H9 (cell line): ENCODE measurements around the gene ERC1. TPM values are rescaled to one million over a fixed set of nuclear protein-coding genes. Genes with fewer than 3 reads are reported as not detected.

Experiments
- DNase-seq: peaks from one replicate; pipeline ENCODE4 v3.0.0-alpha.2; 2017
- H2AFZ ChIP-seq: one replicate; pipeline ENCODE4 v1.6.1; 2013; ENCODE audit warnings: mild to moderate bottlenecking, low read length, control low read depth, moderate library complexity
- H2AK5ac ChIP-seq: 2 replicates; pipeline ENCODE4 v1.6.1; 2013; ENCODE audit warnings: low read length, control low read depth, mixed read lengths; ENCODE audit not compliant: insufficient read length
- H2BK120ac ChIP-seq: one replicate; pipeline ENCODE4 v1.6.1; 2013; ENCODE audit warnings: low read depth, mild to moderate bottlenecking, low read length, control low read depth, inconsistent platforms; ENCODE audit not compliant: poor library complexity, severe bottlenecking
- H2BK12ac ChIP-seq: 2 replicates; pipeline ENCODE4 v1.6.1; 2013; ENCODE audit warnings: low read length, control low read depth, mixed read lengths, low read depth; ENCODE audit not compliant: insufficient read length
- H2BK15ac ChIP-seq: 2 replicates; pipeline ENCODE4 v1.6.1; 2013; ENCODE audit warnings: low read depth, low read length, control low read depth
- H2BK20ac ChIP-seq: one replicate; pipeline ENCODE4 v1.6.1; 2013; ENCODE audit warnings: low read depth, mild to moderate bottlenecking, low read length, control low read depth, inconsistent platforms; ENCODE audit not compliant: poor library complexity, severe bottlenecking
- H2BK5ac ChIP-seq: 2 replicates; pipeline ENCODE4 v1.6.1; 2013; ENCODE audit warnings: low read length, control low read depth, mixed read lengths; ENCODE audit not compliant: insufficient read length
- H3K14ac ChIP-seq: 2 replicates; pipeline ENCODE4 v1.6.1; 2013; ENCODE audit warnings: low read length, control low read depth; ENCODE audit not compliant: insufficient read depth
- H3K18ac ChIP-seq: 2 replicates; pipeline ENCODE4 v1.6.1; 2013; ENCODE audit warnings: low read depth, mild to moderate bottlenecking, mixed read lengths, low read length, control low read depth; ENCODE audit not compliant: insufficient read length
- H3K23ac ChIP-seq: 2 replicates; pipeline ENCODE4 v1.6.1; 2013; ENCODE audit warnings: low read length, control low read depth, mixed read lengths, low read depth; ENCODE audit not compliant: insufficient read length
- H3K23me2 ChIP-seq: 2 replicates; pipeline ENCODE4 v1.6.1; 2013; ENCODE audit warnings: low read depth, mild to moderate bottlenecking, mixed read lengths, low read length, control low read depth; ENCODE audit not compliant: insufficient read length, poor library complexity, severe bottlenecking
- H3K27ac ChIP-seq: 2 replicates; pipeline ENCODE4 v1.5.1; 2013; ENCODE audit warnings: low read length, control low read depth, mixed read lengths, low read depth; ENCODE audit not compliant: insufficient read length
- H3K27me3 ChIP-seq: 2 replicates; pipeline ENCODE4 v1.6.1; 2013; ENCODE audit warnings: low read length, control low read depth, inconsistent platforms; ENCODE audit not compliant: insufficient read depth
- H3K4ac ChIP-seq: 2 replicates; pipeline ENCODE4 v1.6.1; 2013; ENCODE audit warnings: low read depth, mild to moderate bottlenecking, control low read depth, inconsistent platforms, low read length, moderate library complexity
- H3K4me1 ChIP-seq: 2 replicates; pipeline ENCODE4 v1.6.1; 2013; ENCODE audit warnings: low read length, control low read depth, inconsistent platforms; ENCODE audit not compliant: insufficient read depth
- H3K4me2 ChIP-seq: 2 replicates; pipeline ENCODE4 v1.6.1; 2013; ENCODE audit warnings: low read length, control low read depth, mixed read lengths; ENCODE audit not compliant: insufficient read length, insufficient read depth
- H3K56ac ChIP-seq: 2 replicates; pipeline ENCODE4 v1.6.1; 2013; ENCODE audit warnings: low read depth, mild to moderate bottlenecking, mixed read lengths, low read length, control low read depth; ENCODE audit not compliant: insufficient read length
- H3K79me1 ChIP-seq: 2 replicates; pipeline ENCODE4 v1.6.1; 2013; ENCODE audit warnings: low read depth, mild to moderate bottlenecking, moderate library complexity, low read length, control low read depth, inconsistent platforms; ENCODE audit not compliant: insufficient read depth, poor library complexity, severe bottlenecking
- H3K79me2 ChIP-seq: 2 replicates; pipeline ENCODE4 v1.6.1; 2013; ENCODE audit warnings: low read length, control low read depth, inconsistent platforms; ENCODE audit not compliant: insufficient read depth
- H3K9ac ChIP-seq: 2 replicates; pipeline ENCODE4 v1.6.1; 2013; ENCODE audit warnings: low read length, control low read depth, mixed read lengths; ENCODE audit not compliant: insufficient read length; ENCODE audit errors: extremely low read depth
- H3K9me3 ChIP-seq: one replicate; pipeline ENCODE4 v1.6.1; 2013; ENCODE audit warnings: low read depth, low read length, inconsistent platforms; ENCODE audit not compliant: control insufficient read depth
- H3T11ph ChIP-seq: one replicate; pipeline ENCODE4 v1.6.1; 2013; ENCODE audit warnings: mild to moderate bottlenecking, low read length, control low read depth, inconsistent platforms
- H4K20me1 ChIP-seq: one replicate; pipeline ENCODE4 v1.6.1; 2013; ENCODE audit not compliant: control insufficient read depth, insufficient read length, insufficient read depth
- H4K5ac ChIP-seq: 2 replicates; pipeline ENCODE4 v1.6.1; 2013; ENCODE audit warnings: low read depth, mild to moderate bottlenecking, mixed read lengths, low read length, control low read depth; ENCODE audit not compliant: insufficient read length
- H4K8ac ChIP-seq: replicated peaks from 2 replicates; pipeline ENCODE4 v1.6.1; 2013; ENCODE audit warnings: low read length, control low read depth, mixed read lengths, low read depth; ENCODE audit not compliant: insufficient read length
- H4K91ac ChIP-seq: 2 replicates; pipeline ENCODE4 v1.6.1; 2013; ENCODE audit warnings: low read depth, mild to moderate bottlenecking, moderate library complexity, mixed read lengths, low read length, control low read depth; ENCODE audit not compliant: insufficient read length
- H3K27ac Mint-ChIP-seq, 3 experiments: 2 replicates in 2 of 3; 3 replicates in 1 of 3; pipeline ENCODE4 v1.8.0; 2020 to 2021; ENCODE audit warnings: mixed read lengths in 3 of 3, mild to moderate bottlenecking in 1 of 3, moderate library complexity in 1 of 3
- H3K27me3 Mint-ChIP-seq: 2 replicates; pipeline ENCODE4 v1.8.0; 2021; ENCODE audit warnings: low read depth, mild to moderate bottlenecking, moderate library complexity, mixed read lengths
- H3K36me3 Mint-ChIP-seq, 3 experiments: 2 replicates in 2 of 3; 3 replicates in 1 of 3; pipeline ENCODE4 v1.8.0; 2020 to 2021; ENCODE audit warnings: low read depth in 3 of 3, mixed read lengths in 3 of 3; ENCODE audit not compliant: insufficient read depth in 1 of 3
- H3K4me1 Mint-ChIP-seq, 2 experiments: 2 replicates each; pipeline ENCODE4 v1.8.0; 2020; ENCODE audit warnings: mixed read lengths in 2 of 2
- H3K4me3 Mint-ChIP-seq, 2 experiments: 2 replicates in 1 of 2; 3 replicates in 1 of 2; pipeline ENCODE4 v1.8.0; 2020 to 2021; ENCODE audit warnings: mild to moderate bottlenecking in 2 of 2, mixed read lengths in 2 of 2, moderate library complexity in 1 of 2
- H3K9me3 Mint-ChIP-seq, 2 experiments: 2 replicates in 1 of 2; 3 replicates in 1 of 2; pipeline ENCODE4 v1.8.0; 2020; ENCODE audit warnings: mild to moderate bottlenecking in 2 of 2, mixed read lengths in 2 of 2, moderate library complexity in 1 of 2
- WGBS: extraction: QIAGEN DNeasy Blood & Tissue Kit; methylation state at CpG from one replicate; pipeline ENCODE4 v1.1.7; 2013; ENCODE audit warnings: missing lambda C conversion rate, low lambda C conversion rate, mixed read lengths; ENCODE audit not compliant: insufficient read length; ENCODE audit errors: extremely low coverage; 5-methylcytosine and 5-hydroxymethylcytosine counted together
- total RNA-seq: library from RNA; stranded (reverse); gene quantifications from 2 replicates; pipeline ENCODE4 v1.2.1, GENCODE V29; 2021
- TF ChIP-seq, protein P1 (sequence below): fragments of 200-600 bp; sonication (generic); conservative IDR thresholded peaks from 3 replicates; pipeline ENCODE4 v1.8.0; 2021; ENCODE audit warnings: antibody characterized with exemption, mild to moderate bottlenecking

The ERC1 gene
- total RNA-seq, 1 experiment from 2014 or later, result 51.2 TPM

- TF ChIP-seq, protein P1, sequence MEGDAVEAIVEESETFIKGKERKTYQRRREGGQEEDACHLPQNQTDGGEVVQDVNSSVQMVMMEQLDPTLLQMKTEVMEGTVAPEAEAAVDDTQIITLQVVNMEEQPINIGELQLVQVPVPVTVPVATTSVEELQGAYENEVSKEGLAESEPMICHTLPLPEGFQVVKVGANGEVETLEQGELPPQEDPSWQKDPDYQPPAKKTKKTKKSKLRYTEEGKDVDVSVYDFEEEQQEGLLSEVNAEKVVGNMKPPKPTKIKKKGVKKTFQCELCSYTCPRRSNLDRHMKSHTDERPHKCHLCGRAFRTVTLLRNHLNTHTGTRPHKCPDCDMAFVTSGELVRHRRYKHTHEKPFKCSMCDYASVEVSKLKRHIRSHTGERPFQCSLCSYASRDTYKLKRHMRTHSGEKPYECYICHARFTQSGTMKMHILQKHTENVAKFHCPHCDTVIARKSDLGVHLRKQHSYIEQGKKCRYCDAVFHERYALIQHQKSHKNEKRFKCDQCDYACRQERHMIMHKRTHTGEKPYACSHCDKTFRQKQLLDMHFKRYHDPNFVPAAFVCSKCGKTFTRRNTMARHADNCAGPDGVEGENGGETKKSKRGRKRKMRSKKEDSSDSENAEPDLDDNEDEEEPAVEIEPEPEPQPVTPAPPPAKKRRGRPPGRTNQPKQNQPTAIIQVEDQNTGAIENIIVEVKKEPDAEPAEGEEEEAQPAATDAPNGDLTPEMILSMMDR, result no peak
- Mint-ChIP-seq H3K4me3 (no peak overlapping the region), H3K36me3 (no peaks in the 10 kb centered on the region), H3K27me3 (no peaks in the 10 kb centered on the region), H3K4me1 (peaks cover 11 to 13% of the 10 kb centered on the region in 2 experiments), H3K9me3 (no peaks in the 10 kb centered on the region), H3K27ac (no peak overlapping the region)
- no peak for DNase-seq
- Histone ChIP-seq H3K56ac (no peak overlapping the region), H2BK5ac (no peak overlapping the region), H2BK15ac (no peak overlapping the region), H3K18ac (no peak overlapping the region), H3K9me3 (no peaks in the 10 kb centered on the region), H3K79me1 (no peaks in the 10 kb centered on the region), H3K4me1 (no peaks in the 10 kb centered on the region), H3K4ac (no peak overlapping the region), H3K23ac (no peak overlapping the region), H3T11ph (no peak overlapping the region), H2AK5ac (no peak overlapping the region), H3K14ac (no peak overlapping the region), H3K23me2 (no peaks in the 10 kb centered on the region), H3K27me3 (no peaks in the 10 kb centered on the region), H2BK120ac (no peak overlapping the region), H3K9ac (no peak overlapping the region), H3K27ac (no peak overlapping the region), H4K8ac (no peak overlapping the region), H2BK20ac (no peak overlapping the region), H4K91ac (no peak overlapping the region), H2BK12ac (no peak overlapping the region), H4K20me1 (no peaks in the 10 kb centered on the region), H3K4me2 (no peak overlapping the region), H2AFZ (no peak overlapping the region), H3K79me2 (no peaks in the 10 kb centered on the region), H4K5ac (no peak overlapping the region)
- no CpG with 5 or more reads among the region's 3 CpGs for WGBS
Measured at GRCh38 chr12:1322821-1323220, 331.8 kb downstream of the ERC1 start.
